IMR-90 (cell line): Measurements from ENCODE around the gene SYNGR1. TPM values are rescaled to one million over a fixed set of nuclear protein-coding genes. Genes with fewer than 3 reads are reported as not detected.
A peak's percentile ranks its signal among the peaks of the same experiment; 100 is the strongest.

Source experiments
- ATAC-seq: fragments of 200-7000 bp; cut with Tn5 transposase; 2 replicates; pipeline ENCODE4 v1.9.1; 2020; ENCODE audit warnings: low read depth, mild to moderate bottlenecking, moderate library complexity
- BruUV-seq: library from RNA; stranded (reverse); fragments of 400-500 nt; replicated peaks from 2 replicates; lab custom pipeline; 2021; lab: Mats Ljungman, UMichigan
- CTCF ChIA-PET: fragments of 300-600 bp; formaldehyde crosslinking; extraction: SDS; loops from one replicate; lab custom pipeline; 2021; ENCODE audit warnings: antibody characterized with exemption; lab: Yijun Ruan, JAX
- POLR2A ChIA-PET: fragments of 300-600 bp; sonication (Branson Sonifier 250); formaldehyde crosslinking; loops from one replicate; lab custom pipeline; 2022; ENCODE audit warnings: antibody characterized with exemption; ENCODE audit not compliant: unreplicated experiment; lab: Charles Lee
- DNase-seq: peaks from one replicate; pipeline ENCODE4 v3.0.0; 2013
- H2AFZ ChIP-seq: replicated peaks from 2 replicates; pipeline ENCODE3; 2013; ENCODE audit warnings: low read length, mild to moderate bottlenecking; ENCODE audit not compliant: poor library complexity
- H2AK5ac ChIP-seq: 2 replicates; pipeline ENCODE4 v1.6.1; 2013; ENCODE audit warnings: low read depth, low read length, inconsistent platforms
- H2AK9ac ChIP-seq: replicated peaks from 2 replicates; pipeline ENCODE3; 2013; ENCODE audit warnings: mild to moderate bottlenecking, low read depth, low read length, moderate library complexity; ENCODE audit not compliant: poor library complexity
- H2BK120ac ChIP-seq: 2 replicates; pipeline ENCODE4 v1.6.1; 2013; ENCODE audit warnings: low read depth, low read length, inconsistent platforms
- H2BK15ac ChIP-seq: 3 replicates; pipeline ENCODE4 v1.6.1; 2013; ENCODE audit warnings: low read depth, low read length, inconsistent platforms
- H2BK20ac ChIP-seq: 2 replicates; pipeline ENCODE4 v1.6.1; 2013; ENCODE audit warnings: low read depth, mild to moderate bottlenecking, inconsistent platforms, low read length, moderate library complexity
- H2BK5ac ChIP-seq: 2 replicates; pipeline ENCODE4 v1.6.1; 2013; ENCODE audit warnings: mild to moderate bottlenecking, low read depth, low read length, inconsistent platforms; ENCODE audit not compliant: poor library complexity, severe bottlenecking
- H3K14ac ChIP-seq: replicated peaks from 2 replicates; pipeline ENCODE4 v1.6.1; 2013; ENCODE audit warnings: low read depth, low read length, inconsistent platforms
- H3K18ac ChIP-seq: 2 replicates; pipeline ENCODE4 v1.6.1; 2013; ENCODE audit warnings: low read depth, low read length, control low read depth
- H3K23ac ChIP-seq: 2 replicates; pipeline ENCODE4 v1.6.1; 2013; ENCODE audit warnings: low read depth, low read length, inconsistent platforms
- H3K27ac ChIP-seq: 2 replicates; pipeline ENCODE4 v1.5.1; 2013; ENCODE audit warnings: mild to moderate bottlenecking, control low read depth, low read length; ENCODE audit not compliant: insufficient read depth
- H3K27me3 ChIP-seq: 2 replicates; pipeline ENCODE4 v1.6.1; 2013; ENCODE audit warnings: low read length; ENCODE audit not compliant: control insufficient read depth, insufficient read depth
- H3K36me3 ChIP-seq: 2 replicates; pipeline ENCODE4 v1.6.1; 2013; ENCODE audit warnings: low read length, mixed read lengths; ENCODE audit not compliant: control insufficient read depth, insufficient read depth
- H3K4ac ChIP-seq: 2 replicates; pipeline ENCODE4 v1.6.1; 2013; ENCODE audit warnings: low read depth, low read length, inconsistent platforms
- H3K4me1 ChIP-seq: 2 replicates; pipeline ENCODE4 v1.6.1; 2013; ENCODE audit warnings: low read length, mixed read lengths; ENCODE audit not compliant: control insufficient read depth, insufficient read depth
- H3K4me2 ChIP-seq: 2 replicates; pipeline ENCODE4 v1.6.1; 2013; ENCODE audit warnings: low read depth, mild to moderate bottlenecking, control low read depth, low read length, moderate library complexity
- H3K4me3 ChIP-seq: 2 replicates; pipeline ENCODE4 v1.5.1; 2013; ENCODE audit warnings: low read depth, mild to moderate bottlenecking, control low read depth, low read length, moderate library complexity; ENCODE audit not compliant: insufficient read depth
- H3K56ac ChIP-seq: 2 replicates; pipeline ENCODE4 v1.6.1; 2013; ENCODE audit warnings: low read length, inconsistent platforms; ENCODE audit not compliant: insufficient read depth; ENCODE audit errors: extremely low read depth
- H3K79me1 ChIP-seq, 2 experiments: 2 replicates each; pipeline ENCODE4 v1.6.1; 2013; ENCODE audit warnings: low read length in 2 of 2, inconsistent platforms in 1 of 2, low read depth in 1 of 2
- H3K9ac ChIP-seq: 2 replicates; pipeline ENCODE4 v1.6.1; 2013; ENCODE audit warnings: low read depth, low read length, control low read depth
- H3K9me1 ChIP-seq: 2 replicates; pipeline ENCODE4 v1.6.1; 2013; ENCODE audit warnings: low read length, inconsistent platforms; ENCODE audit not compliant: insufficient read depth
- H3K9me3 ChIP-seq: 2 replicates; pipeline ENCODE4 v1.6.1; 2013; ENCODE audit warnings: low read length; ENCODE audit not compliant: control insufficient read depth, insufficient read depth
- H4K20me1 ChIP-seq: 2 replicates; pipeline ENCODE4 v1.6.1; 2013; ENCODE audit warnings: low read length, inconsistent platforms; ENCODE audit not compliant: insufficient read depth
- H4K5ac ChIP-seq: 2 replicates; pipeline ENCODE4 v1.6.1; 2013; ENCODE audit warnings: mild to moderate bottlenecking, low read depth, low read length, control low read depth
- H4K8ac ChIP-seq, 2 experiments: 2 replicates each; pipeline ENCODE4 v1.6.1; 2013; ENCODE audit warnings: low read depth in 2 of 2, low read length in 2 of 2, control low read depth in 1 of 2, inconsistent platforms in 1 of 2
- H4K91ac ChIP-seq: 2 replicates; pipeline ENCODE4 v1.6.1; 2013; ENCODE audit warnings: low read depth, low read length, inconsistent platforms; ENCODE audit not compliant: insufficient read depth
- BHLHE40 ChIP-seq: fragments of 150-350 bp; IDR thresholded peaks from 2 replicates; pipeline ENCODE4 v1.6.1; 2016; ENCODE audit warnings: mild to moderate bottlenecking, low read depth, low read length
- CEBPB ChIP-seq: IDR thresholded peaks from 2 replicates; pipeline ENCODE4 v1.6.1; 2012; ENCODE audit warnings: low read depth, low read length, improper control_type of control experiment
- CHD1 ChIP-seq: IDR thresholded peaks from 2 replicates; pipeline ENCODE4 v1.6.1; 2012; ENCODE audit warnings: low read depth, low read length, improper control_type of control experiment
- ELK1 ChIP-seq: fragments of 150-350 bp; IDR thresholded peaks from 2 replicates; pipeline ENCODE4 v1.6.1; 2016; ENCODE audit warnings: low read depth, mild to moderate bottlenecking, low read length, moderate library complexity, borderline replicate concordance
- MAFK ChIP-seq: IDR thresholded peaks from 2 replicates; pipeline ENCODE4 v1.6.1; 2012; ENCODE audit warnings: low read depth, low read length, improper control_type of control experiment
- MAZ ChIP-seq: IDR thresholded peaks from 2 replicates; pipeline ENCODE4 v1.6.1; 2012; ENCODE audit warnings: low read depth, mild to moderate bottlenecking, low read length, improper control_type of control experiment, moderate library complexity, borderline replicate concordance
- POLR2A ChIP-seq: IDR thresholded peaks from 2 replicates; pipeline ENCODE4 v1.6.1; 2012; ENCODE audit warnings: mild to moderate bottlenecking, low read depth, low read length
- RAD21 ChIP-seq: IDR thresholded peaks from 2 replicates; pipeline ENCODE4 v1.6.1; 2012; ENCODE audit warnings: low read length, improper control_type of control experiment
- RCOR1 ChIP-seq: IDR thresholded peaks from 2 replicates; pipeline ENCODE4 v1.6.1; 2012; ENCODE audit warnings: mild to moderate bottlenecking, low read length, improper control_type of control experiment; ENCODE audit not compliant: insufficient replicate concordance
- RFX5 ChIP-seq: IDR thresholded peaks from 2 replicates; pipeline ENCODE4 v1.8.0; 2012; ENCODE audit warnings: low read depth, mild to moderate bottlenecking, low read length, moderate library complexity
- USF2 ChIP-seq: fragments of 150-350 bp; IDR thresholded peaks from 2 replicates; pipeline ENCODE4 v1.6.1; 2017; ENCODE audit warnings: mild to moderate bottlenecking, antibody characterized with exemption, low read length, low read depth
- WGBS, 2 experiments: methylation state at CpG; one replicate each; pipeline versions ENCODE4 v1.1.5 to v1.1.7; 2013; ENCODE audit warnings: missing lambda C conversion rate in 2 of 2; ENCODE audit not compliant: insufficient read length in 1 of 2; ENCODE audit errors: extremely low coverage in 2 of 2; 5-methylcytosine and 5-hydroxymethylcytosine counted together
- dilution Hi-C: fragments of 300-500 bp; cut with HindIII; formaldehyde crosslinking; loops from one replicate; pipeline ENCODE4 v1.14.3; 2018; ENCODE audit warnings: low sequenced_read_pairs; ENCODE audit not compliant: unreplicated experiment
- in situ Hi-C: fragments of 300-500 bp; cut with MboI; formaldehyde crosslinking; loops from 3 replicates; pipeline ENCODE4 v1.14.3; 2019; ENCODE audit warnings: low sequenced_read_pairs, inconsistent platforms, mixed read lengths
- intact Hi-C: fragments of 100-400 bp; cut with micrococcal nuclease; formaldehyde crosslinking; loops from 2 replicates; pipeline ENCODE4 v1.10.0; 2022
- polyA plus RNA-seq, 3 experiments: library from polyadenylated mRNA; depleted of rRNA; stranded (reverse); fragments of >200 nt; gene quantifications; 2 replicates each; pipeline ENCODE4 v1.2.3, GENCODE V29; 2012; ENCODE audit warnings: low replicate concordance in 1 of 3
- total RNA-seq: library from RNA; depleted of rRNA; stranded (reverse); fragments of >200 nt; gene quantifications from 2 replicates; pipeline ENCODE4 v1.2.3, GENCODE V29; 2012

The SYNGR1 gene
- total and polyA plus RNA-seq, 2 of the 4 experiments (the other 2 are of a cell fraction) = 6.3 to 81.5 TPM

GRCh38 chr22:39379756-39380730 lies 30.3 kb downstream of the SYNGR1 start (continued):
- no peak for TF ChIP-seq USF2

DNA sequence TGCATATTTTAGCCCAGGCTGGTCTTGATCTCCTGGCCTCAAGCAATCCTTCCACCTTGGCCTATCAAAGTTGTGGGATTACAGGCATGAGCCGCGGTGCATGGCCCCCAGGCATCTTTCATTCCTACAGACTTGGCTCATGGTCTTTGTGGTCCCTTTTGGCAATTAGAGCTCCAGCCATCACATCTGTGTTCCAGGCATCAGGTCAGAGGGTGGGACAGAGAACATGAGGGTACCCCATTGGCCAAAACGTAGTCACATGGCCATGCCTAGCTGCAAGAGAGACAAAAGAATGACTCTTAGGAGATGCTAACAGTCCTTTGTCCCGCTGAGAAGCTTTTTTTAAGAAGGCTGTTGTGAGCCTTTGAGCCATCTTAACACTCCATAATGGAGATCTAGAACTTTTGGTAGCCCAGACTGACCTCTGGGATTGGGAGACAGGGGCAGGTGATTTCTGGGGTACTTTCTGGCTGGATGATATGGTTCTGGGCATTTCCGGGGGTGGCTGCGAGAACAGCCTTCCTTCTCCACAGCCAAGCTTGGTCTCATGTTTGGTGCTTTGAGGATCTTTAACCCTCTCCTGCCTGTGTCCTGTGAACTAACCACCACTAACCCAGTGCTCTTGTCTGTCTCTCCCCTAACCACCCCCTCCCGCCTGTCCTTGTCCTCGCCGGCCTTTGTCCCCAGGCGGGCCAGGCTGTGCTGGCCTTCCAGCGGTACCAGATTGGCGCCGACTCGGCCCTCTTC lies 31.4 kb downstream of the SYNGR1 start:
- H3K14ac ChIP-seq = no peak overlapping the region
- no peak overlapping the region for H3K4me3 ChIP-seq
- peaks cover 13% of the 10 kb centered on the region for H3K36me3 ChIP-seq
- no peak overlapping the region for H4K91ac ChIP-seq
- POLR2A ChIA-PET = no interaction called here
- ATAC-seq = no peak
- H3K4ac ChIP-seq = no peak overlapping the region
- no peaks in the 10 kb centered on the region for H3K79me1 ChIP-seq
- intact Hi-C loops (no loop called here), in situ Hi-C loops (no loop called here), dilution Hi-C loops (no loop called here)
- H2BK20ac ChIP-seq = no peak overlapping the region
- H2BK120ac ChIP-seq = no peak overlapping the region
- H3K9me1 ChIP-seq = peaks cover 6% of the 10 kb centered on the region; the same call in 1 of the 2 replicates
- no peaks in the 10 kb centered on the region for H3K9me3 ChIP-seq
- no peak overlapping the region for H2AFZ ChIP-seq
- H3K27ac ChIP-seq = no peak overlapping the region
- peak overlapping the region; percentile 9 for H2AK9ac ChIP-seq
- H3K4me2 ChIP-seq = no peak overlapping the region
- H4K8ac ChIP-seq = no peak overlapping the region
- no peaks in the 10 kb centered on the region for H3K27me3 ChIP-seq
- no peak overlapping the region for H3K9ac ChIP-seq
- no peak overlapping the region for H2BK15ac ChIP-seq
- no peaks in the 10 kb centered on the region for H4K20me1 ChIP-seq
- no peak overlapping the region for H3K18ac ChIP-seq
- H4K5ac ChIP-seq = no peak overlapping the region
- CTCF ChIA-PET = interaction anchor here (0.8 kb wide), 1 partner anchor 64 kb away, joined by 3 read pairs; no protein-coding TSS in a partner anchor
- no peak for DNase-seq
- WGBS, 2 experiments = 93% methylated on average over 6 of the region's 14 CpGs; no CpG with 5 or more reads in 1 of the 2 experiments
- no peak overlapping the region for H2BK5ac ChIP-seq
- no peak overlapping the region for H3K23ac ChIP-seq
- H2AK5ac ChIP-seq = no peak overlapping the region
- BruUV-seq = no TSS peak
- H3K56ac ChIP-seq = no peak overlapping the region
- H3K4me1 ChIP-seq = peaks cover 9% of the 10 kb centered on the region
- TF ChIP-seq RAD21 = no peak
- no peak for TF ChIP-seq USF2
- no peak for TF ChIP-seq RCOR1
- no peak for TF ChIP-seq POLR2A
- no peak for TF ChIP-seq CHD1
- no peak for TF ChIP-seq RFX5
- TF ChIP-seq MAFK = no peak
- no peak for TF ChIP-seq ELK1
- TF ChIP-seq CEBPB = no peak
- TF ChIP-seq MAZ = no peak
- no peak for TF ChIP-seq BHLHE40
